ENCODE data around the gene MEGF8. TPM values are rescaled to one million over a fixed set of nuclear protein-coding genes. Genes with fewer than 3 reads are reported as not detected.
A peak's percentile ranks its signal among the peaks of the same experiment; 100 is the strongest.

Gene MEGF8
- total and polyA plus RNA-seq, 2 of the 8 experiments (the other 6 are each of a cell fraction or from before 2014, with no cell fraction given), result 13.0 to 23.7 TPM

DNA sequence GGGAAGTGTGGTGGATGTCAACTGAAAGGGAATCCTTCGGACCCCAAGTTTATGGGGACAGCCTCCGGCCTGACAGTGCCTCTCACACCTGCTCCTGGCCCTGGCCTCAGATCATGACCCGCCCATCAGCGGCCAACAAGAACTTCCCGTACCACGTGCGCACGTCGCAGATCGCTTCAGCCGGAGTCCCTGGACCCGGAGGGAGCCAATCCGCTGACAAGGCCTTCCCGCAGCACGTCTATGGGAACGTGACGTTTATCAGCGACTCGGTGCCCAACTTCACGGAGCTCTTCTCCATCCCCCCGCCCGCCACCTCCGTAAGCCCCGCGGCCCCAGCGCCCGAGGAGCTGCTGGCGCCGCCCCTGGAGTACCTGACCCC is 2.0 kb upstream of the MEGF8 start:
- H3K56ac ChIP-seq (replicated peaks; ENCODE audit: insufficient read length, low read depth, low read length), result no peak overlapping the region
- no peak overlapping the region for H2BK15ac ChIP-seq (ENCODE audit: low read length)
- H3K79me2 ChIP-seq (ENCODE audit: control insufficient read depth in 1 of 2, insufficient read depth in 2 of 2, low read length in 2 of 2), result peaks cover 0 to 16% of the 10 kb centered on the region in 2 experiments; a peak in 1 of 4 replicates
- peak; percentile 46 to 82 for DNase-seq (ENCODE audit: low read depth in 1 of 2, low spot score in 2 of 2)
- peaks cover 6% of the 10 kb centered on the region; the same call in 1 of the 2 replicates for H3K79me1 ChIP-seq (ENCODE audit: low read depth, low read length)
- CTCF ChIA-PET (ENCODE audit: partially characterized antibody), result interaction anchor here (1.1 to 2.3 kb wide), 9 partner anchors 11 to 215 kb away, joined by 3 to 9 read pairs (median 4); partner anchors contain the start of gene POU2F2
- peak overlapping the region; percentile 30 for H4K91ac ChIP-seq (replicated peaks; ENCODE audit: insufficient read length, low read length)
- peaks cover 0 to 2% of the 10 kb centered on the region in 2 experiments for H4K20me1 ChIP-seq (replicated peaks in 1 of 2; ENCODE audit: control insufficient read depth in 1 of 2, insufficient read depth in 2 of 2, low read length in 2 of 2)
- H2BK12ac ChIP-seq (ENCODE audit: low read depth, low read length), result peak overlapping the region; percentile 18; the same call in 1 of the 2 replicates
- peak overlapping the region in 3 of 4 experiments; percentile 25 to 64 (median 45); a peak in 6 of 8 replicates for H3K4me3 ChIP-seq (ENCODE audit: extremely low read depth in 1 of 4, insufficient read depth in 2 of 4, low read depth in 3 of 4, low read length in 4 of 4)
- H3K36me3 ChIP-seq (ENCODE audit: control insufficient read depth in 2 of 4, insufficient read depth in 4 of 4, low read length in 3 of 4), result no peaks in the 10 kb centered on the region
- POLR2A ChIA-PET (ENCODE audit: partially characterized antibody), result interaction anchor here (0.7 to 2.3 kb wide), 10 partner anchors 9 to 100 kb away, joined by 3 to 9 read pairs (median 4); partner anchors contain the start of genes PAFAH1B3 and PRR19
- peaks cover 0 to 15% (median 8%) of the 10 kb centered on the region in 4 experiments; a peak in 5 of 7 replicates for H3K27me3 ChIP-seq (replicated peaks in 1 of 4; ENCODE audit: control insufficient read depth in 3 of 4, extremely low read depth in 1 of 4, insufficient read depth in 3 of 4, low read length in 3 of 4)
- H2BK20ac ChIP-seq (ENCODE audit: low read length), result no peak overlapping the region
- H4K5ac ChIP-seq (ENCODE audit: insufficient read length, low read depth, low read length), result no peak overlapping the region
- peak overlapping the region; percentile 51; the same call in 1 of the 2 replicates for H2AFZ ChIP-seq (ENCODE audit: low read length)
- 13% methylated on average over 15 of the region's 29 CpGs; no CpG with 5 or more reads in 1 of the 2 experiments for WGBS, 2 experiments (ENCODE audit: extremely low coverage in 1 of 2, insufficient coverage in 1 of 2, insufficient read length in 1 of 2, insufficient replicate concordance in 2 of 2, low coverage in 1 of 2, low lambda C conversion rate in 2 of 2, missing lambda C conversion rate in 1 of 2)
- H2BK5ac ChIP-seq (ENCODE audit: low read depth, low read length), result no peak overlapping the region
- H4K8ac ChIP-seq (ENCODE audit: extremely low read depth, insufficient read depth, low read length), result no peak overlapping the region
- peaks cover 0 to 4% (median 1%) of the 10 kb centered on the region in 4 experiments; a peak in 2 of 7 replicates for H3K4me1 ChIP-seq (replicated peaks in 1 of 4; ENCODE audit: control insufficient read depth in 3 of 4, insufficient read depth in 4 of 4, low read length in 3 of 4)
- H3K4me2 ChIP-seq (ENCODE audit: insufficient read depth in 1 of 2, low read depth in 2 of 2, low read length in 2 of 2), result peak overlapping the region; percentile 67 to 80
- peaks cover 13% of the 10 kb centered on the region; the same call in 1 of the 2 replicates for H3K23me2 ChIP-seq (ENCODE audit: low read depth, low read length)
- H3K23ac ChIP-seq (ENCODE audit: insufficient read length), result no peak overlapping the region
- no peak overlapping the region for H3K14ac ChIP-seq (ENCODE audit: insufficient read length)
- no peak overlapping the region for H2AK5ac ChIP-seq (ENCODE audit: low read depth, low read length)
- no peak overlapping the region; the same call in 1 of the 2 replicates for H3K18ac ChIP-seq (ENCODE audit: extremely low read depth, low read length)
- no peak overlapping the region for H3K4ac ChIP-seq (replicated peaks; ENCODE audit: insufficient read length, low read depth, low read length)
- H3K9ac ChIP-seq (replicated peaks in 1 of 4; ENCODE audit: extremely low read depth in 1 of 4, low read depth in 3 of 4, low read length in 3 of 4), result no peak overlapping the region
- H3K9me3 ChIP-seq (ENCODE audit: insufficient read depth in 2 of 2, low read depth in 1 of 2, low read length in 1 of 2), result no peaks in the 10 kb centered on the region
- no peak overlapping the region for H2BK120ac ChIP-seq (replicated peaks; ENCODE audit: low read depth, low read length)
- FAIRE-seq, result peak; percentile 50
- H3K27ac ChIP-seq (ENCODE audit: low read depth, low read length), result no peak overlapping the region
- TF ChIP-seq SP1 (IDR thresholded peaks at IDR 0.05; ENCODE audit: low read depth, low read length) (peak; percentile 31; the same call in 1 of the 2 replicates), RBBP5 (IDR thresholded peaks at IDR 0.05; ENCODE audit: borderline replicate concordance, low read depth, low read length) (no peak), CEBPB (IDR thresholded peaks at IDR 0.05; ENCODE audit: low read depth, low read length) (no peak), POLR2AphosphoS5 (IDR thresholded peaks at IDR 0.05; ENCODE audit: low read depth, low read length) (0 out of 2 replicates have a peak, but pooled peaks have one; percentile 39), CREB1 (IDR thresholded peaks at IDR 0.05) (peak; percentile 63; the same call in 1 of the 2 replicates), SIN3A (conservative IDR thresholded peaks at IDR 0.05 in 1 of 2, IDR thresholded peaks at IDR 0.05 in 1 of 2; ENCODE audit: low read depth in 1 of 2, low read length in 2 of 2) (peak in 1 of 2 experiments; percentile 72; a peak in 2 of 4 replicates), ASH2L (IDR thresholded peaks at IDR 0.05; ENCODE audit: low read length) (peak; percentile 34), SUZ12 (IDR thresholded peaks at IDR 0.05; ENCODE audit: low read length) (no peak; the same call in 1 of the 2 replicates), BCL11A (IDR thresholded peaks at IDR 0.05; ENCODE audit: low read depth in 2 of 2, low read length in 2 of 2) (no peak)
- TF ChIP-seq, protein P1, sequence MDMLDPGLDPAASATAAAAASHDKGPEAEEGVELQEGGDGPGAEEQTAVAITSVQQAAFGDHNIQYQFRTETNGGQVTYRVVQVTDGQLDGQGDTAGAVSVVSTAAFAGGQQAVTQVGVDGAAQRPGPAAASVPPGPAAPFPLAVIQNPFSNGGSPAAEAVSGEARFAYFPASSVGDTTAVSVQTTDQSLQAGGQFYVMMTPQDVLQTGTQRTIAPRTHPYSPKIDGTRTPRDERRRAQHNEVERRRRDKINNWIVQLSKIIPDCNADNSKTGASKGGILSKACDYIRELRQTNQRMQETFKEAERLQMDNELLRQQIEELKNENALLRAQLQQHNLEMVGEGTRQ (IDR thresholded peaks at IDR 0.05; ENCODE audit: low read length), result peak; percentile 77
- TF ChIP-seq, protein P2, sequence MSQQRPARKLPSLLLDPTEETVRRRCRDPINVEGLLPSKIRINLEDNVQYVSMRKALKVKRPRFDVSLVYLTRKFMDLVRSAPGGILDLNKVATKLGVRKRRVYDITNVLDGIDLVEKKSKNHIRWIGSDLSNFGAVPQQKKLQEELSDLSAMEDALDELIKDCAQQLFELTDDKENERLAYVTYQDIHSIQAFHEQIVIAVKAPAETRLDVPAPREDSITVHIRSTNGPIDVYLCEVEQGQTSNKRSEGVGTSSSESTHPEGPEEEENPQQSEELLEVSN (IDR thresholded peaks at IDR 0.05), result peak; percentile 87
